NCI-H1930 (cell line): ENCODE data around the gene HSD17B8.
"Not testable (repeated sequence)": the region's sequence is repeated elsewhere in the genome, so short reads cannot be mapped to it uniquely, and the experiment has no call there.

Source experiments
- DNase-seq, 2 experiments: peaks; one replicate each; lab custom pipeline; 2025; lab: John Stamatoyannopoulos, UW

The HSD17B8 gene

GRCh38 chr6:33206027-33206863 is 1.8 kb downstream of the HSD17B8 start:
- DNase-seq: no peak

- no peak for DNase-seq
These were observed 2.6 kb downstream of the HSD17B8 start for GRCh38 chr6:33206864-33207551.

GRCh38 chr6:33207552-33208090 is 3.2 kb downstream of the HSD17B8 start:
- DNase-seq: no peak

- peak; percentile 55 to 60 for DNase-seq
These were observed 3.9 kb downstream of the HSD17B8 start, which contains the start of gene RING1 for GRCh38 chr6:33208091-33208967. RING1 (plus strand) TSS chr6:33208500; CDS start chr6:33208823, 323 bp downstream.

- no peak for DNase-seq
These were observed 5.4 kb downstream of the HSD17B8 start for GRCh38 chr6:33209856-33210255.

- DNase-seq: no peak
These were observed 6.7 kb downstream of the HSD17B8 start for GRCh38 chr6:33211136-33211535.

GRCh38 chr6:33211666-33212422 is 7.4 kb downstream of the HSD17B8 start:
- DNase-seq: no peak

GRCh38 chr6:33212857-33213165 is 8.4 kb downstream of the HSD17B8 start:
- DNase-seq: no peak

- DNase-seq: no peak
These were observed 8.9 kb downstream of the HSD17B8 start for GRCh38 chr6:33213166-33213988.

GRCh38 chr6:33213989-33214335 is 9.5 kb downstream of the HSD17B8 start:
- DNase-seq: no peak

- DNase-seq: no peak
These were observed 11.0 kb downstream of the HSD17B8 start for GRCh38 chr6:33215271-33216116.

GRCh38 chr6:33216117-33216649 is 11.7 kb downstream of the HSD17B8 start:
- DNase-seq: no peak

- no peak for DNase-seq
These were observed 12.8 kb downstream of the HSD17B8 start for GRCh38 chr6:33217246-33217645.

- no peak for DNase-seq
These were observed 13.2 kb downstream of the HSD17B8 start for GRCh38 chr6:33217681-33218080.

- not testable (repeated sequence) for DNase-seq
These were observed 22.2 kb downstream of the HSD17B8 start for GRCh38 chr6:33226503-33227120.

GRCh38 chr6:33235221-33235634 is 30.8 kb downstream of the HSD17B8 start:
- no peak for DNase-seq

GRCh38 chr6:33236328-33236727 is 31.9 kb downstream of the HSD17B8 start:
- no peak for DNase-seq

- no peak for DNase-seq
These were observed 32.4 kb downstream of the HSD17B8 start for GRCh38 chr6:33236852-33237251.

- DNase-seq: no peak
These were observed 33.3 kb downstream of the HSD17B8 start for GRCh38 chr6:33237741-33238140.
